ENCODE data around the gene SLC35E3.
"Not testable (repeated sequence)": the region's sequence is repeated elsewhere in the genome, so short reads cannot be mapped to it uniquely, and the experiment has no call there.

SLC35E3 gene

DNA sequence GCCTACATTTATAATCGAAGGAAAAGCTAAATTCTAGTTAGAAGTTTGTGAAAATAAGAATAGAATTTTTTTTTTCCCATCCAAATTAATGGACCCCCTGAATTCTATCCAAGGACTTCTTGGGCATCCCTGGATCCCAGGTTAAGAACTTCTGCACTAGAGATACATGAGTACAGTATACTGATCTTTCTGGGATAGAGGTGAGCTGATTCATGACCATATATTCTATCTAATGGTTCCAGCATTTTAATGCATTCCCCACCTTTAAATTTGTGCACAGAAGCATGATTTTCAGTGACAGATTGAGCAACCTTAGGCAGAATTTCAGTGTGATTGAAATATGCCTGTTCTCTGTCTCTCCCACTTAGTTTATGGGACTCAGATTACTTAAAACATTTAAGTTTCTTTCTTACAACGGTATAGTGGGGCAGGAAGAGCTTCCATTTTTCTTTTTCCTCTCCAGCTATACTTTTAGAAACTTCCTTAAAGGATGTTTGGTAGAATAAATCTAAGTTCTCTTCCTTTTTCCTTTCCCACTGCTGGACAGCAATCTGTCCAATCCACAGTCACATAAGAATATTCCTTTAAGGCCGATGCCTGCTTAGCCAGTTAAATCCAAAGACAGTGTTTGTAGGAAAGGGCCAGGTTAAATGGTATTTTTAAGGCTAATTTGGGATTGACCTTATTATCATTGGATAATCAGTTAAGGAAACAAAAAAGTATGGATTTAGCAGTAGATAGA is 68.7 kb downstream of the SLC35E3 start:
- DNase-seq, result no peak

GRCh38 chr12:68815232-68815927 is 69.4 kb downstream of the SLC35E3 start:
- DNase-seq, result no peak

DNA sequence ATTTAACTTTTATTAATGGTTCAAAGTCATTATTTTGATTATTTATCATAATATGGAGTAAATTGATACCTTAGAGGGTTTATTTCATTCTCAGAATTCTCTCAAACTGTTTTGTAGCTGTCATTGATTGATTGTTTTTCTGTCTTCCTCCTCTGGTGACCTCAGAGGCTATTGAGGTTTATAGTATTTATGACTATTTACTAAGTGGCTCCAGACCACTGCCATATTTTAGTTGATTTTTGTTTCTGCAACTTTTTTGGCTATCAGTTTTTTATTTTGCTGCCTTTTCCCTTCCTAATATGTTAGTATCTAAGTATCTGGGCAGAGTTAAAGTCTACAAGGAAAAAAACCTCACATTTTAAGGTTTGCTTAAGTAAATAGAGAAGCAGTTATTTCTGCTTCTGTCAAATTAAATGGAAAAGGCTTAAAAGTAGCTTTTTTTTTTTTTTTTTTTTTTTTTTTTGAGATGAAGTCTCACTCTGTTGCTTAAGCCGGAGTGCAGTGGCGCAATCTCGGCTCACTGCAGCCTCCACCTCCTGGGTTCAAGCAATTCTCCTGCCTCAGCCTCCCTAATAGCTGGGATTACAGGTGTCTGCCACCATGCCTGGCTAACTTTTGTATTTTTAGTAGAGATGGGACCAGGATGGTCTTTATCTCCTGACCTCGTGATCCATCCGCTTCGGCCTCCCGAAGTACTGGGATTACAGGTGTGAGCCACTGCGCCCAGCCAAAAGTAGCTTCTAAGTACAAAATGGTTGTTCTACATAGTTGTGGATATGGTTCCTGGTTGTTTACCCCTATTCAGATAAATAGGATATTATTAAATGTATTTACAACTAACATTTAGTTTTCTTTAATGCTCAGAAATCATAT is 70.2 kb downstream of the SLC35E3 start:
- DNase-seq, result no peak

DNA sequence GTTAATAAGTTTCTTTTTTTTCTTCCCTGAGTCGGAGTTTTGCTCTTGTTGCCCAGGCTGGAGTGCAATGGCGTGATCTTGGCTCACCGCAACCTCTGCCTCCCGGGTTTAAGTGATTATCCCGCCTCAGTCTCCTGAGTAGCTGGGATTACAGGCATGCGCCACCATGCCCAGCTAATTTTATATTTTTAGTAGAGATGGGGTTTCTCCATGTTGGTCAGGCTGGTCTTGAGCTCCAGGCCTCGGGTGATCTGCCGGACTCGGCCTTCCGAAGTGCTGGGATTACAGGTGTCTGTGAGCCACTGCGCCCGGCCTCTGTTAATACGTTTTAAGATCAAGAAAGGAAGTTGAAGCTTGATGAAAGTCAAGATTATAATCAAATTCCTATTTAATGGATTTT is 73.5 kb downstream of the SLC35E3 start:
- DNase-seq, result not testable (repeated sequence)

DNA sequence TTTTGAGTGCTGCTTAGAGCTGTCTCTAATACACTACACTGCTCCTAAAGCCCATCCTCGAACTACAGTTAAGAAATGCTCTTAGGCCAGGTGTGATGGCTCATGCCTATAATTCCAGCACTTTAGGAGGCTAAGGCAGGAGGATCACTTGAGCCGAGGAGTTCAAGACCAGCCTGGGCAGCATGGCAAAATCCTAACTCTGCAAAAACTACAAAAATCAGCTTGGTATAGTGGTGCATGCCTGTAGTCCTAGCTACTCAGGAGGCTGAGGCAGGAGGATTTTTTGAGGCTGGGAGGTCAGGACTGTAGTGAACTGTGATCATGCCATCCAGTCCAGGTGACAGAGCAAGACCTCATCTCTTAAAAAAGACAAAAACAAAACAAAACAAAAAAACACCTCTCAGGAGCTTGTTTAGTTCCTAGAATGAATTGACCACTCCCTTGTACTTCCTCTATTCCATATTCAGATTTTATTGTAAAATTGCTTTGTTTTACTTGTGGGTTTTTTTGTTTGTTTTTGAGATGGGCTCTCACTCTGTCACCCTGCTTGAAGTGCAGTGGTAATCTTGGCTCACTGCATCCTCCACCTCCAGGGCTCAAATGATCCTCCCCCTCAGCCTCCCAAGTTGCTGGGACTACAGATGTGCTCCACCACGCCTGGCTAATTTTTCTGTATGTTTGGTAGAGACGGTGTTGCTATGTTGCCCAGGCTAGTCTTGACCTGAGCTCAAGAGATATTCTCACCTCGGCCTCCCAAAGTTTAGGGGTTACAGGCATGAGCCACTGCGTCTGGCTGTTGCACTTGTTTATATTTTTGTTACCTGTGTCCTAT is 75.6 kb downstream of the SLC35E3 start:
- no peak for DNase-seq

DNA sequence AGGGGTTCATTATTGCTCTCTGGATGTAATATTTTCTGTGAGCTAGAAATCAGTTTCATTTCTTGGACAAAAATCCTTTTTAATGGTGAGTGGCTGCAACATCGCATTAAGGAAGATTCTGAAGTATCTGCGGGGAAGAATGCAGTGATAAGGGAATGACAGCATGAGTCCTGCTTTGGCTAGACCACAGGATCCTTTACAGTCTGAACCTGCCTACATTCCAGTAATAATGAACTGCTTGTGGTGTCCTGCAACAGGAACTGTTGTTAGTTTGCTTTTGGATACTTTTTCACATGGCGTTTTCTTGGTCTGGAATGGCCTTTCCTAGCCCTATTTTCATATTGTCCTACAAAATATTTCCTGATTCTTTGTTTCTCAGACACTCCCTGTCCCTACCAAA is 77.7 kb downstream of the SLC35E3 start:
- DNase-seq, result no peak

DNA sequence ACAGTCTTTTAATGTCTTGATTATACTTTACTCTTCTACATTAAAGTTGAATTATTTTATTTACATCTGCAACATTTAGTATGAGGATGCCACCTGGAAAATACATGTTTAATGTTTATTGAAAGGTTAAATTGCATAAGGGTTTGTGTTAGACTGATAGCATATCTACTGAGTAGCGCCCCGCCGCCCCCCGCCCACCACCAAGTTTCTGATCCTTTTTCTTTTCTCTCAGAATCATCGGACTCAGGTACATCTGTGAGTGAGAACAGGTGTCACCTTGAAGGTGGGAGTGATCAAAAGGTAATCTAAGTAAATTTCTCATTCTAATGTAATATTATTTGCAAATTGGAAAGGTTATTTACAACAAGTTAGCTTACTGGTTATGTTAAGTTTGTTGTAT is 78.2 kb downstream of the SLC35E3 start:
- DNase-seq, result no peak

- DNase-seq, result no peak
Observed at GRCh38 chr12:68824597-68825250, 78.7 kb downstream of the SLC35E3 start.

GRCh38 chr12:68825569-68826217 is 79.7 kb downstream of the SLC35E3 start:
- DNase-seq, result no peak

DNA sequence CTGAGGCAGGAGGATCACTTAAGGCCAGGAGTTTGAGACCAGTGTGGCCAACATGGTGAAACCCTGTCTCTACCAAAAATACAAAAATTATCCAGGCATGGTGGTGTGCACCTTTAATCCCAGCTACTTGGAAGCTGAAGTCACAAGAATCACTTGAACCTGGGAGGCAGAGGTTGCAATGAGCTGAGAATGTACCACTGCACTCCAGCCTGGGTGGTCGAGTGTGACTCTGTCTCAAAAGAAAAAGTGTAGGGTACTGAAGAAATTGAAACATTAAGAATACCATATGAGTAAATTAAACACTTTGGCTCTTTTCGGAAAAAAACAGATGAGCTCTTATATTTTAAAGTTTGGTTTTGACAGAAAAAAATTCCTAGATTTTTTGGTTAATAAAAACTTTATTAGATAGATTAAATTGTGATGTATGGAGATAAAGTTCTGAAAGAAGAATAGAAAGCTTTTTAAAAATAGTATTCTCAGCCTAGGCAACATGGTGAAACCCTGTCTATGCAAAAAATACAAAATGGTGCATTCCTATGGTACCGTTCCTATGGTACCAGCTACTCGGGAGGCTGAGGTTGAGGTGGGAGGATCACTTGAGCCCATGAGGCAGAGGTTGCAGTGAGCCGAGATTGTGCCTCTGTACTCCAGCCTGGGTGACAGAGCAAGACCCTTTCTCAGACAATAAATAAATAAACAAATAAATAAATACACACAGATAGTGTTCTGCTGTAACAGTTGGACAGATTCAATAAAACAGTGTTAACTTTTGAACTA is 82.1 kb downstream of the SLC35E3 start:
- no peak for DNase-seq

DNA sequence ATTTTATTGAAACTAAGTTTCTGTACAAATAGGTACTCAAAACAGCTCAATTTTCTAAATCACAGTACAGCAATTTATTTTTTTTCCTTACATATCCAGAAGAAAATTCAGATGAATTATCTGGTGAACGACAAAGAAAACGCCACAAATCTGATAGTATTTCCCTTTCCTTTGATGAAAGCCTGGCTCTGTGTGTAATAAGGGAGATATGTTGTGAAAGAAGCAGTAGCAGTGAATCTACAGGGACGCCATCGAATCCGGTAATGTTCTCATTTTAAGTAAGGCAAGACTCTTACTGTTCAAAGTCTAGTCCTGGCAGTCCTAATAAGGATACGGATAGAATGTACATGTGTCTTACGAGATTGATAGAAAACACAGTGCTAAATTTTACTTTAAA is 82.7 kb downstream of the SLC35E3 start:
- no peak for DNase-seq
